ENCODE results near the gene RTN1.
"Not testable (repeated sequence)": the region's sequence is repeated elsewhere in the genome, so short reads cannot be mapped to it uniquely, and the experiment has no call there.

RTN1 gene

GRCh38 chr14:59690426-59690825 lies 180.2 kb downstream of the RTN1 start:
- peaks cover 15% of the 10 kb centered on the region; the same call in 1 of the 2 replicates for H3K9me3 ChIP-seq
- H3K27me3 ChIP-seq: no peaks in the 10 kb centered on the region
- no peaks in the 10 kb centered on the region for H3K36me3 ChIP-seq
- no peak overlapping the region for H3K27ac ChIP-seq
- H3K4me2 ChIP-seq: no peak overlapping the region
- H3K4me3 ChIP-seq: no peak overlapping the region
- no peak for TF ChIP-seq Cebpa-rat (IDR thresholded peaks at IDR 0.05)
- H4K20me1 ChIP-seq: no peaks in the 10 kb centered on the region
- no peaks in the 10 kb centered on the region for H3K4me1 ChIP-seq
- H3K9ac ChIP-seq: no peak overlapping the region

DNA sequence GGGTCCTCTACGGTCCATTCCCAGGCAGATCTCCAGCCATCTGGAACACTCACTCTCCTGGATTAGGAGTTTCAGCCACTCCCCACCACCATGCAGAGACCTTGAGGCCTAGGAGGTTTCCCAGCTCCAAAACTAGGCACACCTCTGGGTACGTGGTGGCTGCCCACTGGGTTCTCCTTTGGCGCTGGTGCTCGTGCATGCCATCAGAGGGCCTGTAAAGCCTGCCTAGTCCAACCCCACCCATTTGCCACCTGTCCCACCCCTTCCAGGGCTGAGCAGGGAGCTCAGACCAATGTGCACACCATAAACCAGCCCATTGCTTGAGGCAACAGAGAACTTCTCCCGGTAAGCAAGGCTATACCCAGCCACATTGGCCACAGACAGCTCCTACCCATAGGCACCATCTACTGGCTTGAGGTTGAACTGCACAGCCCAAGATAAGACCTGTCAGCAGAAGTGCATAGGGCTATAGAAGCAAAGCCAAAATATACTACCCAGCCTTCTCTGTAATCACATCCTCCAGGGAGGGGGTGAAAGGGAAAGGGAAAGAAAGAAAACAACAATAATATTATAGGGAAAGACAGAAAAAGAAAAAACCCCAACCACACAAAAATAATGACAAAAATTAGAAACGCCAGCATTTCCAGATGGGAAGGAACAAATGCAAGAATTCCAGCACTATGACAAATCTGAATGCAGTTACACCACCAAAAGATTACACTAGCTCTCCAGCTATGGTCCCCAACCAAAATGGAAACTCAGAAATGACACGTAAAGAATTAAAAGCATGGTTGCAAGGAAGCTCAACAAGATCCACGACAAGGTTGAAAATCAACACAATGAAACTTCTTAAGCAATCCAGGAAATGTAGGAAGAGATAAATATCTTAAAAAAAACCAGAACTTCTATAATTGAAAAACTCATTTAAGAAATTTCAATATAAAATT lies 182.1 kb downstream of the RTN1 start:
- no peaks in the 10 kb centered on the region for H3K4me1 ChIP-seq
- TF ChIP-seq Cebpa-rat (IDR thresholded peaks at IDR 0.05): no peak
- no peak overlapping the region for H3K4me3 ChIP-seq
- no peak overlapping the region for H3K4me2 ChIP-seq
- H3K36me3 ChIP-seq: no peaks in the 10 kb centered on the region
- H3K27me3 ChIP-seq: no peaks in the 10 kb centered on the region
- H4K20me1 ChIP-seq: no peaks in the 10 kb centered on the region
- H3K9me3 ChIP-seq: peaks cover 15% of the 10 kb centered on the region; the same call in 1 of the 2 replicates
- H3K9ac ChIP-seq: no peak overlapping the region
- H3K27ac ChIP-seq: no peak overlapping the region

- Histone ChIP-seq H4K20me1 (no peaks in the 10 kb centered on the region), H3K4me1 (no peaks in the 10 kb centered on the region), H3K27ac (no peak overlapping the region), H3K4me3 (no peak overlapping the region), H3K4me2 (no peak overlapping the region), H3K36me3 (no peaks in the 10 kb centered on the region), H3K27me3 (no peaks in the 10 kb centered on the region), H3K9me3 (peaks cover 13% of the 10 kb centered on the region; the same call in 1 of the 2 replicates), H3K9ac (no peak overlapping the region)
- TF ChIP-seq Cebpa-rat (IDR thresholded peaks at IDR 0.05): no peak
Observed at GRCh38 chr14:59687663-59688062, 182.9 kb downstream of the RTN1 start.

GRCh38 chr14:59679872-59680271 lies 190.7 kb downstream of the RTN1 start:
- Histone ChIP-seq H3K4me3 (no peak overlapping the region), H3K9me3 (no peaks in the 10 kb centered on the region), H4K20me1 (no peaks in the 10 kb centered on the region), H3K4me1 (no peaks in the 10 kb centered on the region), H3K4me2 (no peak overlapping the region), H3K27me3 (no peaks in the 10 kb centered on the region), H3K27ac (no peak overlapping the region), H3K36me3 (no peaks in the 10 kb centered on the region), H3K9ac (no peak overlapping the region)
- TF ChIP-seq Cebpa-rat (IDR thresholded peaks at IDR 0.05): no peak

GRCh38 chr14:59678352-59678751 lies 192.2 kb downstream of the RTN1 start:
- Histone ChIP-seq H3K27me3 (no peaks in the 10 kb centered on the region), H3K9me3 (peaks cover 3% of the 10 kb centered on the region), H4K20me1 (no peaks in the 10 kb centered on the region), H3K4me3 (no peak overlapping the region), H3K4me1 (no peaks in the 10 kb centered on the region), H3K4me2 (no peak overlapping the region), H3K27ac (no peak overlapping the region), H3K9ac (no peak overlapping the region), H3K36me3 (no peaks in the 10 kb centered on the region)
- TF ChIP-seq Cebpa-rat (IDR thresholded peaks at IDR 0.05): no peak

DNA sequence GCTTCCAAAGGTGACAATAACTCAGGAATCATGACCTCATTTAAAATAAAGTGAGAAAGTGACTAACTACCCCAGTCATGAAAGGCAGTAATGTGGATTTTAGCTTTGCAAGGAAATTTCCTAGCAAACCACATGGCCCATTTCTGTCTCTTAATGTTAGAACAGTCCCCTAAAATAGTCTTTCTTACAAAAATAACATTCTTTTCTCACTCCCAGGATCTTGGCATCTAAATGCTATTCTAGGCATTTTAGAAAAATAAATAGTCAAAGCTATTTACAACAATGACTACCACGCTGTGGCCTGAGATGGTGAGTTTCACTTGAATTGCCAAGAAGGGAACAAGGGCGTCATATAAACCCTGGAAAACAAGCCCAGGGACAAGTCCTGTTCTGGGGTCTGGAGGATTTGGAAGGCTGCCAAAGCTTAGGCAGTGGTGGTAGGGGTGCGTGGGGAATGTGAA lies 192.8 kb downstream of the RTN1 start:
- no peaks in the 10 kb centered on the region for H3K4me1 ChIP-seq
- H3K27ac ChIP-seq: no peak overlapping the region
- H3K9ac ChIP-seq: no peak overlapping the region
- no peak for TF ChIP-seq Cebpa-rat (IDR thresholded peaks at IDR 0.05)
- H3K4me2 ChIP-seq: no peak overlapping the region
- no peaks in the 10 kb centered on the region for H3K36me3 ChIP-seq
- no peak overlapping the region for H3K4me3 ChIP-seq
- no peaks in the 10 kb centered on the region for H3K27me3 ChIP-seq
- H4K20me1 ChIP-seq: no peaks in the 10 kb centered on the region
- H3K9me3 ChIP-seq: peaks cover 9% of the 10 kb centered on the region

- TF ChIP-seq Cebpa-rat (IDR thresholded peaks at IDR 0.05): no peak
- no peaks in the 10 kb centered on the region for H3K36me3 ChIP-seq
Observed at GRCh38 chr14:59675394-59675793, 195.2 kb downstream of the RTN1 start.

DNA sequence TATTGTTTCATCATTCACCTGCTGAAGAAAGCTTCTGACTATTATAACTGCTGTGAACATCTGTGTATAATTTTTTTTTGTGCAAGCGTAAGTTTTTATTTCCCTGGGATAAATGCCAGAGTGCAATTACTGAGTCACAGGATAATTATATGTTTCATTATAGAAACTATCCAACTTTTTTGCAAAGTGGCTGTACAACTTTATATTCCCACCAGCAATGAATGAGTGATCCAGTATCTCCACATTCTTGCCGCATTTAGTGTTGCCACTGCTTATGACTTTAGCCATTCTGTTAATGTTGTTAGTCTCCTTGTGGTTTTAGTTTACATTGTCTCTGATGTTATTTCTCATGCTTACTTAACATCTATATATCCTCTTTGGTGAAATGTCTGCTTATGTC lies 205.8 kb downstream of the RTN1 start:
- Histone ChIP-seq H3K4me2 (no peak overlapping the region), H3K4me1 (no peaks in the 10 kb centered on the region), H4K20me1 (no peaks in the 10 kb centered on the region), H3K9me3 (peaks cover 6% of the 10 kb centered on the region; the same call in 1 of the 2 replicates), H3K27ac (no peak overlapping the region), H3K9ac (no peak overlapping the region), H3K4me3 (no peak overlapping the region), H3K36me3 (no peaks in the 10 kb centered on the region), H3K27me3 (no peaks in the 10 kb centered on the region)
- no peak for TF ChIP-seq Cebpa-rat (IDR thresholded peaks at IDR 0.05)

More at GRCh38 chr14:59675394-59675793, 195.2 kb downstream of the RTN1 start:
- Histone ChIP-seq H4K20me1 (no peaks in the 10 kb centered on the region), H3K4me3 (no peak overlapping the region), H3K4me2 (no peak overlapping the region), H3K9ac (no peak overlapping the region), H3K27me3 (no peaks in the 10 kb centered on the region), H3K4me1 (no peaks in the 10 kb centered on the region), H3K27ac (no peak overlapping the region), H3K9me3 (peaks cover 10% of the 10 kb centered on the region)

DNA sequence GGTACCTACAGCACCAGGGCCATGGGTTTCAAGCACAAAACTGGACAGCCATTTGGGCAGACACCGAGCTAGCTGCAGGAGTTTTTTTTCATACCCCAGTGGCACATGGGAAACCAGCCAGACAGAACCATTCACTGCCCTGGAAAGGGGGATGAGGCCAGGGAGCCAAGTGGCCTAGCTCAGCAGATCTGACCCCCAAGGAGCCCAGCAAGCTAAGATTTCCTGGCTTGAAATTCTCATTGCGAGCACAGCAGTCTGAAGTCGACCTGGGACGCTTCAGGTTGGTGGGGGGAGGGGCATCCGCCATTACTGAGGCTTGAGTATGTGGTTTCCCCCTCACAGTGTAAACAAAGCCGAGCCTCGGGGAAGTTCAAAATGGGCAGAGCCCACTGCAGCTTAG lies 212.8 kb downstream of the RTN1 start:
- no peak for TF ChIP-seq Cebpa-rat (IDR thresholded peaks at IDR 0.05)
- no peak overlapping the region for H3K4me2 ChIP-seq
- H3K4me1 ChIP-seq: no peaks in the 10 kb centered on the region
- H3K9me3 ChIP-seq: peaks cover 3% of the 10 kb centered on the region; the same call in 1 of the 2 replicates
- H3K36me3 ChIP-seq: no peaks in the 10 kb centered on the region
- H3K4me3 ChIP-seq: no peak overlapping the region
- no peaks in the 10 kb centered on the region for H3K27me3 ChIP-seq
- no peak overlapping the region for H3K9ac ChIP-seq
- H4K20me1 ChIP-seq: no peaks in the 10 kb centered on the region
- no peak overlapping the region for H3K27ac ChIP-seq

DNA sequence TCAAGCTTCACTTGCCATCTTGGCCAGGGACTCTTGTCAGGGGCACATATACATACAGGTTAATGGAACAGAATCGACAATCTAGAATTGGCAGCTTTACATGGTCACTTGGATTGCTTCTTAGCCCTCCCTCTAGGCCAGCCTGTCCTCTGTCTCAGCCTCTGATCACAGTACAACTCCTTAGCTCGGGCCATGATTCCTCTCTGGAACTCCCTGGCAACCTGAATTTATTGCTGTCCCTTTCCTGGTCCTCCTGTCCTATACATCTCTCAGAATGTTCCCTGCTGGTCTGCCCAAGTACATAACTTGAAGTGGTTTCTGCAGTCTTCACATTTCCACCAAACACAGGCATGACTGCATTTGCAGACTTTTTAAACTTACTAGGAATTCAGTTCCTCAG lies 214.1 kb downstream of the RTN1 start:
- Histone ChIP-seq H3K36me3 (no peaks in the 10 kb centered on the region), H4K20me1 (no peaks in the 10 kb centered on the region), H3K9ac (no peak overlapping the region), H3K4me2 (no peak overlapping the region), H3K27me3 (no peaks in the 10 kb centered on the region), H3K27ac (no peak overlapping the region), H3K4me1 (no peaks in the 10 kb centered on the region), H3K4me3 (no peak overlapping the region), H3K9me3 (no peaks in the 10 kb centered on the region)
- no peak for TF ChIP-seq Cebpa-rat (IDR thresholded peaks at IDR 0.05)

- not testable (repeated sequence) for H3K4me3 ChIP-seq, H4K20me1 ChIP-seq, H3K27me3 ChIP-seq, H3K36me3 ChIP-seq, H3K4me2 ChIP-seq, H3K27ac ChIP-seq, H3K4me1 ChIP-seq, H3K9me3 ChIP-seq, H3K9ac ChIP-seq
Observed at GRCh38 chr14:59654131-59654530, 216.4 kb downstream of the RTN1 start.

- not testable (repeated sequence) for H4K20me1 ChIP-seq, H3K27me3 ChIP-seq, H3K4me1 ChIP-seq, H3K4me3 ChIP-seq, H3K36me3 ChIP-seq, H3K9ac ChIP-seq, H3K27ac ChIP-seq, H3K4me2 ChIP-seq
- peaks cover 58% of the 10 kb centered on the region for H3K9me3 ChIP-seq
Observed at GRCh38 chr14:59646832-59647231, 223.7 kb downstream of the RTN1 start.

All from BLaER1 (cell line).